Measurements from ENCODE around the gene CREB5.

Gene CREB5

DNA sequence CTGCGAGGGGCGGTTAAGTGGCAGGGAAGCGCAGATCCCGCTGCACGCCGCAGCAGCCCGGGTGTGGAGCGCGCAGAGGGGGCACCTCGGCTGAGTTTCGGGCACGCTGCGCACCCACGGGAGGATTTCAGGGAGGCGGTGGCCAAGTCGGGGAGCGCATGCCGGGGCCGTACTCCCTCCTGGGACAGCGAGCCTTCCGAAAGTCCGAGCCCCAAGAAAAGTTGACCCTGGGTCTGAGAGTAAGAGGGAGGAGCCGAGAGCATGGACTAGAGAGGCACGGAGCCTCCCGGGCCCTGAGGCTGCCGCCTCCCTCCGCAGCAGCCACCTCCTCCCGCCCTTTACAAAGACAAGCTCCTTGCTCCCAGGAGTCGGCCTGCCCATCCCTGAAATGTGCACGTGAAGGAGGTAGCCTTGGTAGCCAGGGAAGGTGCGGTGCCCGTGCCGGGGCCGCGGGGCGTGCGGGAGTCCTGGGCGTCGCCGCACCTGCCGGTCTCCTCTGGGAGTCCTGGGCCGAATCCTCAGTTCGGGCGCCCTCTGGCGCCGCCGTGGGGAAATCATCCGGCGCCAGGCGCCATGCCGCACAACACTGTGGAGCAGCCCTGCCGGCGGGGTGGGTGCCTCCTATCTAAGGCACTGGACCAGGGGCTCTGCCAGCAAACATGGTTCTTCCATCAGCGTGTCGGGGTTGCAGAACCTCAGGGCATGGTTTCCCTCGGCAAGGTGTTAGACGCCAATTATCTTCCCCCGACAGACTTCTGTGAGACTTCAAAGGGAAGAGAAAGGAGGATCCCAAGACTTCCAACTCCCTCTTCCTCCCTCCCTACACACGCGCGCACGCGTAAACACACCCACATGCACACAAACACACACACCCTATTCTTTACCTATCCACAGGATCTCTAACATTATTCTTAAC lies 441.8 kb downstream of the CREB5 start:
- DNase-seq (ENCODE audit: low read depth in 3 of 3), result peak; percentile 11 to 45 (median 44)

DNA sequence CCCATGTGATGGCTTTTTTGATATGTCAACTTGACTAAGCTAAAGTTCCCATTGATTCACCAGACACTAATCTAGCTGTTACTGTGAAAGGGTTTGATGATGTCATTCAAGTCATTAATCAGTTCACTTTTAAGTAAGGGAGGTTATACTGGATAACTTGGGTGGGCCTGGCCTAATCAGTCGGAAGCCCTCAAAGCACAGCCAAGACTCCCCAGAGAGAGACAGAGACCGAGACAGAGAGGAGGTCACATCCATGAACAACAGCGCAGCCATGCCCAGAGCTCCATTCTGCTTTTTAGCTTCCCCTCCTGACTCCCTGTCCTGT lies 442.4 kb downstream of the CREB5 start:
- DNase-seq (ENCODE audit: low read depth in 3 of 3), result no peak

DNA sequence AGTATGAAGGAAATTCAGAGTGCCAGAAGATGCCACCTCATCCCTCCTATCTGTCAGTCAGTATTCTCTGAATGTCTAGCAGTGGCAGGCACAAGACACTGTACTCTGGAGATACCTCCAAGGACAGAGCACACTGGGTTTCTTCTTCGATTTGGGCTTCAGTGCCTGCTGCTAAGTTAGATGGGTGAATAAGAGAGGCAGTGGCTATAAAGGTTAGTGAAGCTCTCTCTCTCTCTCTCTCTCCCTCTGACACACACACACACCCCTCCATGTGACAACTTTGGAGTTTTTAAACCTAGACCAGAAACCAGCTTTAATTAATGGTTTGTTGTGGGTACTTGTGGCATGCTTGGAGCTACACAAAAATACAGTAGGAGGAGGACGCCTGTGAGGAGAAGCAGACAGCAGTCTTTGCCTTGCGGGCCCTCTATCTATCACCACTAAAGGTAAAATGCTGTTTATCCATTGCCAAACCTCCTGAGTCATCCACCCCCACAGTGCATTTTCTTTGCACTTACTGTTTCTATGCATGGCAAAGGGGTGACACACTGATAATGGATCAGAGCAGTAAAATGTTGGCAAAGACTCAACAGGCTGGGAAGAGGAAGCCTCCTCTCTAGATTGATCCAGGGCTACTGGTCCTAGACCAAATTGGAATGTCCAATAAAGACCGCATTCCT lies 443.4 kb downstream of the CREB5 start:
- no peak for DNase-seq (ENCODE audit: low read depth in 3 of 3)

DNA sequence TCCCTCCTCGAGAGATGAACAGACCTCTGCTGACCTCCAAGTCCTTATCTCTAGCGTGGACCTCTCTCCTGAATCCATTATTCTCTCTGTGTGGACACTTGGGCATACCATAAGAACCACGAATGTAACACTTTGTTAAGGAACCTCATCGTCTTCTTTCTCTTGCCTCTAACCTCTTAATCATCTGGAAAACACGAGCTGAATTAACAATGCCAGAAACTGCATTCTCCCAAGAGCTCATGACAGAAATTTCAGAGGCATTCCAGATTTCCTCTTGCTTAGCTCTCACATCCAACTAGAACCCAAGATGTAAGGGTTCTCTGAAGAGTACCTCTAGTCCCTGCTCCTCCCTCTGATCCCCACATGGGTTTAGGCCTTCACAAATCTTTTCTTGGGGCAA lies 444.3 kb downstream of the CREB5 start:
- DNase-seq (ENCODE audit: low read depth in 3 of 3), result no peak

DNA sequence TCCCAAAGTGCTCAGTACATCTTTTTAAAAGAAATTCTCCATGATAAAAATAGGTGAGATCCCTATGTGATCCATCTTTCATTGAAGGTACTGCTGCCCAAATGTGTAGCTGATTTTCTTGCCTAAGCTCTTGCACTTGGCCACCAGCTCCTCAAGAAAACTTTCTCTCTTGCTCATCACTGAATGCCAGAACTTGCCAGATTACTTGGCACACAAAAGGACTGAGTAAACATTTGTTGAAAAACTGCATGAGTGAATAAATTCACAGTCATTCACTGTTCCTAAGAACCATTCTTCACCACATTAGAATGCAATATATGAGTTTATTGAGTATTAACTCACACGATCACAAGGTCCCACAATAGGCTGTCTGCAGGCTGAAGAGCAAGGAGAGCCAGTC lies 445.9 kb downstream of the CREB5 start:
- no peak for DNase-seq (ENCODE audit: low read depth in 3 of 3)

DNA sequence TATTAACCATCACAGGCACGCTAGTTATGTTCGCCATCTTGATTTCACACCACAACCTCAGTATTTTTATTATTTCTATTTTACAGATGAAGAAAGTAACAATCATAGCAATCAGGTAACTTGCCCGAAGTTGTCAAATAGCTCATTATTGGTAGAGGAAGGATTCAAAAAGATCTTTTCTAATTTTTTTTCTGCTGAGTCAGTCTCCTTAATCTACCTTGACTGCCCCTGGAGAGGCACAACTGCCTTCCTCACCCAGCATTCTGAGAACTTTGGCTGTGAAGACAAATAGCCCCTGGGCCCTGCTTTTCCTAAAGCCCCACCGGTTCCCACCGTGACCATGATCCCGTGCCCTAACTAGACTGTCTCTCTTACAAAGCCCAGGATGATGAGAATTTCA lies 446.6 kb downstream of the CREB5 start:
- DNase-seq (ENCODE audit: low read depth in 3 of 3), result no peak

DNA sequence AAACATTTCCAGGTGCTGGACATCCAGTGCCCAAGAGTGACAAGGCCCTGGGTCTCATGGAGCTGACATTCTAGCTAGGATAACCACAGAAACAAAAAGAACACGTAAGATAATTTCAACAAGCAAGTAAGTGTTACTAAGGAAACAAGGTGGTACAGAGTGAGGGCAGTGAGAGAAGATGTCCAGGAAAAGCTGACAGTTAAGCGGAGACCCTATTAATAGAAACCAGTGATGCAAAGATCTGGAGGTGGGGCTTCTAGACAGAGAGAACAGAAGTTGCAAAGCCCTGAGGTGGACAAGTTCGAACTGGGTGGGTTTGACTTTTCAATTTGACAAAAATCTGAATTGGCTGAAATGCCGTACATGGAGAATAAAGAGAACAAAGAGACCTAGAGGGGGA lies 449.5 kb downstream of the CREB5 start:
- DNase-seq (ENCODE audit: low read depth in 3 of 3), result no peak

DNA sequence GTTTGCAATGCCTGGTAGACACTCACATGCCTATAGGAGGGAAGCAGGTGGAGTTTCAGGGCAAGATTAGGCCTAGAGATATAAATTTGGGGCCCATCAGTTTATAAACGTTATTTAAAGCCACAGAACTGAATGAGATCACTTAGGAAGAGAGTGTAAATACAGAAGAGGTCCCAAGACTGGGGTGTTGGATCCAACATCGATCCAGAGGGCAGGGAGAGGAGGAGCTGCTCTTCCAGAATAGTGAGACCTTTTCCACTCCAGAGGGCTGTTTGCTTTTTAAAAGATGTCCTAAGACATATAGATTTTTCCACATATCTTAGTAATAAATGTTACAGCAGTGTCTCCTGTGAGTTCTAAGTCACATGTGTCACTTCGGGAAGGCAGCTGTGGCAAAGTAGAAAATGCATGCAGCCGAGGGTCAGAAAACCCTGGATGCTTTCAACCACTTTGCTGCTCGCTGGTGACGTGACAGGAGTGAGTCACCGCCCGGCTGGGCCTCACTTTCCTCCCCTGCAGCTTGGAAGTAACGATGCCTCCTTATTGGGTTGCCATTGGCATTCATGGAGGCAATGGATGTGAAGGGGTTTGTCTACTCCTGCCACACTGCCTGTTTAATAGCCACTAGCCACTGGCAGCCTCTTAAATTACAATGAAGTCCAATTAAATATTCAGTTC lies 450.4 kb downstream of the CREB5 start:
- no peak for DNase-seq (ENCODE audit: low read depth in 3 of 3)

DNA sequence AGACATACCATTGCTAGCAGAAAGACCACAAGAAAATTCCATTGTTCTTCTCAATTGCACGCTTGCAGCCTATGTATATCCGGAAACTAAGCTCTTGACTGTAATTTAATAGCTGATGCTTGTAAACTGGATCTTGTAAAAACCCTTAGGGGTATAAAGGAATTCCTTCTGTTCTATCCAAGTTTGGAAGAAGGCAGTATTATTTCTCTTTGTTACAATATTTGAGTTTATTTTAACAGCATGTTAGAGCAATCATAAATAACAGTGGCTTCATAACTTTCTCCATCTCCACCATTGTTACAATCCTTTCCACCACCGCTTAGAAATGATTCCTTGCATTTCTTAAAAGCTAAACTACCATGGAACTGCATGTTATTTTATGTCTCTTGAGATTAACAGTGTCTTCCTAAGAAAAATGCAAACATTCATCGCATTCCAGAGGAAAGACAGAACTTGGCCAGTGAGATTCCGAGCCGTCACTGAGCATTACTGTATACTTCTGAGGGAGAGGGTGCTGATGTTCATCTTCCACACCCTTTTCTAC lies 453.4 kb downstream of the CREB5 start:
- no peak for DNase-seq (ENCODE audit: low read depth in 3 of 3)

DNA sequence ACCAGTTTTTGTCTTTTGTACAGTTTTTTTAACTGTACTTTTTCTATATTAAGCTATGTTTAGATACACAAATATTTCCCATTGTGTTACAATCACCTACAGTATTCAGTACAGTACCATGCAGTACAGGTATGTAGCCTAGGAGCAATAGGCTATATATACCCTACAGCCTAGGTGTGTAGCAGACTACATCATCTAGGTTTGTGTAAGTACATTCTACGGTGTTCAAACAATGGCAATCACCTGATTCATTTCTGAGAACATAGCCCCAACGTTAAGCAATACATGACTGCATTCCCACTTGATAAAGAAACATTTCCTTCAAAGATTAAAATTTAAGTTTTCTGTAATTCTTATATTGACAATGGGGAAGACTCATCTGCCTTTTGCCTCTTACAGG lies 456.4 kb downstream of the CREB5 start:
- DNase-seq (ENCODE audit: low read depth in 3 of 3), result no peak

DNA sequence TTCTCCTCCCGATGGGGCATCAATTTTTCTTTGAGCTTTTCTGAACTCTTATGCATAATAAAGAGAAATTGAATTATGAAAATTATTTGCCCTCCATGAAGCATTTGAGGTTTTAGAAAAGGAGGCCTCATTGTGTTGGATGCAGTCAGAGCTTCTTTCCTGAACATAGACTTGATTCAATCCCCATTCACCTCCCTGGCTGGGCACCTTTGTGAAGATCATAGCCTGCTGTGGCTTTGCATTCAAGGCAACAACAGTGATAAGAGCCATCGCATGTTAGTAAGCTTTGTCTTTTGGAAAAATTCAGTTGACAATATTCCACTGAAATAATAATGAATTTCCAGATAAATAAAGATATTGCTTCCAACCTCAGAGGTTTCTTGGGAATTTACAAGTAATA lies 458.8 kb downstream of the CREB5 start:
- DNase-seq (ENCODE audit: low read depth in 3 of 3), result no peak

DNA sequence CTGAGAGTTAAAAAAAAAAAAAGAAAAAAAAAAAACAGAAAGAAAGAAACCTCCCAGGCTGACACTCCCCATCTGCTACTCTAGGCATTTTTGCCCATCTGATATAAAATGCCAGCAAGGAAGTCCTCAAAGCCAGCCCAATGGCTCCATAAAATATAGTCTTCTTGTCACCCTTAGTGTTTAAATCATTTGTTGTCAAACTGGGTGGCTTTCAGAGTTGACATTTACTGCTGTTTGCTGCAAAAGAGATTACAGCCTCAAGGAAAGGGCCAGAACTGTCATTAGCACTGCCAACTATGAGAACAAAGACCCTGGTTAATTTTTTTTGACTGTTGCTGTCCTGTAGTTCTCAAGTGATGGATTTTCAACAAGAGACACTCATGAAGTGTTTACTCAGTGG lies 459.3 kb downstream of the CREB5 start:
- no peak for DNase-seq (ENCODE audit: low read depth in 3 of 3)

DNA sequence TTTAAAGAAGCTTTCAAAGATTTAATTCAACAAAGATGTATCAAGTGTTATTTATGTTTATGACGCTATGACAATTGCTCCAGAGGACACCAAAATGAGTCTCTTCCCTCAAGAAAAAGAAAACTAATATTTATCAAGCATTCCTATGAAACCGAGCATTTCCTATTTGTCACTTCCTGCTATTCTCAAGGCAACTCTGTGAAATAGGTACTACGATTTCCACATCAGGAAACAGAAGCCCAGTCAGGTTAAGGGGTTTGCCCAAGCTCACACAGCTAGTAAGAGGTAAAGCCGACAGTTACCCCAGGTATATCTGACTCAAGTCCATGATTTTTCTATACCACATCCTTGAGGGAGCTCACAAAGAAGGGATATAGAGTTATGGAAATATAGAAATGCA lies 459.9 kb downstream of the CREB5 start:
- DNase-seq (ENCODE audit: low read depth in 3 of 3), result no peak

DNA sequence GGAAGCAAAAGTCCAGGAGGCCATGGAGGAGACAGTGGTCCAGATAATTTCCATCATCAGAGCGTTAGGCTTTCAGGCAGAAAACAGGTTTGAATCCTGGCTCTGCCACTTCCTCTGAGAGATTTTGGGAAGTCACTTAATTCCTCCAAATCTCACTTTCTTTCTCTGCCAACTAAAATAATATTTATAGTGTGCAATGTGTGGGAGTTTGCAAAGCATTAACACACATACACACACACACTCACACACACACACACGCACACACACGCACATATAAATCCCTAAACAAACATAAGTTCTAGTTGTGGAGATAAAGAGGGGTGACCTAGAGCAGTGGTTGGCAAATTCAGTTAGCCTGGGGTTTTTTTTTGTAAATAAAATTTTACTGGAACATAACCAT lies 461.0 kb downstream of the CREB5 start:
- no peak for DNase-seq (ENCODE audit: low read depth in 3 of 3)

DNA sequence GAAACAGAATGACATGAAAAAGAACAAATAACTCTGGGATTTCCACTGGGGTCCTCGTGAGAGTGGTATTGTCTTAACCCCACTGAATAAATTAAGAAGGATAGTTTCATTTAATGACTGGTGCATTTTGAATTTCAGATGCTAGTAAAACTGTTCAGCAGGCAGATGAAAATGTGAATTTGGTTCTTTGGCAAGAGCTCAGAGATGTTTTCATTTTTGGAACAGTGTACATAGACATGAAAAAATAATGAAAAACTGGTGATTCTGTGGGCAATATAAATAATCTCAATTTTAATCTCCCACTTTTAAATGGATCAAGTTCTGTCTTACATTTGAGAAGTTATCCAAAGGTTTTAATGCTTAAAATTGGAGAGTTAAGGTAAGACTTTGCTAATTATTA lies 461.7 kb downstream of the CREB5 start:
- no peak for DNase-seq (ENCODE audit: low read depth in 3 of 3)

Measured in stimulated activated CD4-positive, alpha-beta T cell treated with anti-CD3 and anti-CD28 coated beads, TNF-alpha, amount 100 ng/mL, for 4 hours (primary cell).